CD4-positive, alpha-beta T cell treated with Interleukin-10 for 1 hour (primary cell): Measurements from ENCODE around the gene MYLK4.
A peak's percentile ranks its signal among the peaks of the same experiment; 100 is the strongest.

Experiments
- DNase-seq: peaks from one replicate; pipeline ENCODE4 v3.0.0-alpha.2; 2020

MYLK4 gene

DNA sequence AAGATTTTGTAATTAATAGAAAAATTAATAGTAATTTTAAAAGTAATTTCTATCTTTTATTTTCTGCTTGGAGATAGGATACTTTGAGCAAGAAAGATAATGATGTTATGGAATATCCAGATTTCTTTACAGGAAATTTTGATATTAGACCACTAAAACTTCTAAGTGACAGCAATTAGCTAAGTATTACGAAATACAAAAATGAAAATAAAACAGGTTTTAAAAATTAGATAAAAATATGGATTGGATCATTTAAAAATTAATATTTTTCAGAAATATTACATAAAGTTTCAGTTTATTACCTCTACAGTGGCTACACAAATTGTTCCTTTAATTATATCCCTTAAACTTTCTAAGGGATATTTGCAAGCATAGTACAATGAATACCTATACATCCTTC lies 4.2 kb upstream of the MYLK4 start:
- no peak for DNase-seq

DNA sequence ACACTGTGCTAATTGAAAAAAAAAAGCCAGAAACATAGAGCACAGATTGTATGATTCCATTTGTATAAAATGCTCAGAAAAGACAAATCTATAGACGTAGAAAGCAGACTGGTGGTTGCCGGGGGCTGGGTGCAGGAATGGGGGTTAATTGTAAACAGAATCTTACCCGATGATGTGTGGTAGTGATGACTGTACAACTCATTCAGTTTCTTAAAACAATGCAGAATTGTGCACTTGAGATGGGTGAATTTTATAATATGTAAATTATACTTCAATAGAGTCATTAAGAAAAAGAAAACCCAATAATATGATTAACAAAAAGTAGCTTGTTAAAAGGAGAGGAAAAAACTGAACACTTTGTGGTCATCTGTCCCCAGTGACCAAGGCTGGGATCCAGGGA lies 3.7 kb upstream of the MYLK4 start:
- DNase-seq: no peak

DNA sequence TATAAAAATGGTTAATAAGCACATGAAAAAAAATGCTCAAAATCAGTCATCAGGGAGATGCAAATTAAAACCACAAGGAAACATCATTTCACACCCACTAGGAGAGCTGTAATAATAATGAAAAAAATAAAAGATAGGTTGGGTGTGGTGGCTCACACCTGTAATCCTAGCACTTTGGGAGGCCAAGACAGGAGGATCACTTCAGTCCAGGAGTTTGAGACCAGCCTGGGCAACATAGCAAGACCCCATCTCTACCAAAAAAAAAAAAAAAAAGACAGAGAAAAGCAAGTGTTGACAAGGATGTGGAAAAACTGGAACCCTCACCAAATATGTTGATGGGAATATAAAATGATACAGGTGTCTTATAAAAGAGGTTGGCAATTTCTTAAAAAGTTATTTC lies 3.0 kb upstream of the MYLK4 start:
- no peak for DNase-seq

DNA sequence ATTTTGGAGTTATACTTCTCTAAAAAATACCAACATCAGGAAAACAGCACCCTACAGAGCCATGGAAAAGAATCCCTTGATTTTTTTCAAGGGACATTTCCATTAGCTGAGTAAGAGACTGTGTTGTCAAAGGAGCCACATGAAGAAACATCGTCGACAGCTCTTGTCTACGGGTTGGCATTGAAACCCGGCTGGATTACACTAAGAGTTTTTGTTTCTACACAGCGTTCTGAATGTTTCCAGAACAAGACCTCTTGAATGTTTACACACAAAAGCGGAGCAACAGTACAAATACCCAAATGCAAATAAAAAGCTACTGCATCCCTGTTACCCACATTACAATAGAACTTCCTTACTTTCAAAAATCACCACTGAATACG lies 2.4 kb upstream of the MYLK4 start:
- DNase-seq: no peak

DNA sequence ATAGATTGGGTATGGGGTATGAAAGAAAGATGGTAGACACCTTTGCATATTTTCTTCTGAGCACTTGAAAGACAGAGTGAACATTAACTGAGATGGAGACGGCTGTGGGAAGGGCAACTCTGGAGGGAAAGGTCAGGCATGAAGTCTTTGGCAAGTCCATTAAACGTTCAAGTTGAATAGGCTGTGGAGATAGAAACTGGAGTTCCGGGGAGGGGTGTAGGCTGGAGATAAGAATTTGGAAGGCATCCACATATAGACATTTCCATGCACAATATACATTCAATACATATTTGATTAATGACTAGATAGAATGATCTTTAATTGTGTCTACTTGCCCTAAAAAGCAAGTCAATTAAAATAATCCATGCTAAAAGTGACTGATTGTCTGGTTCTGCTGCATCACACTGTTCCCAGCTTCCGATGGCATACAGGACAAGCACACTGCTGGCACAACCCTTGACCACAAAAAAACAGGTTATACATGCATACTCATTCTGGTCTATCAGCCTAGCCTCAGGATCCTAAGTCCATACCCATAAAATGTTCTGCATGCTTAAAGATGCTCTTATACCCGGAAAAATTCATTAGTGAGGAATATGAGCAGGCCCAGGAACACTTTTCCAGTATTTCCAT lies 1.9 kb upstream of the MYLK4 start:
- DNase-seq: no peak

DNA sequence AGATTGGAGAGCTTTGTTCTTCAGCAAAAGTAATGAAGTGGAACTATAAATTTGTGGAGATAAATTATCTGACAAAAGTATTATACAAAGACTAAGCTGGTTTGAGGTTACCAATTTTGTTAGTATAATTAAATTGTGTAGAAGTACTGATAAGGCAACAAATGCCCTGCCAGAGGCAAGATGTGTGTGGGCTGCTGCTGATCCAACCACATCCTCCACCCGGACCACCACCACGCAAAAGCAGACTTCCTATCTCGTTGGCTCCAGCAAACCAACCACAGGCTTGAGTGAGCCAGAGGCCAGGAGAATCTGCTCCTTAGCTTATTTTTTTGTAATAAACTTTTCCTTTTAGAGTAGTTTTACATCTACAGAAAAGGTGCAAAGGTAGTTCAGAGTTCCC lies 1.1 kb upstream of the MYLK4 start:
- DNase-seq: no peak

DNA sequence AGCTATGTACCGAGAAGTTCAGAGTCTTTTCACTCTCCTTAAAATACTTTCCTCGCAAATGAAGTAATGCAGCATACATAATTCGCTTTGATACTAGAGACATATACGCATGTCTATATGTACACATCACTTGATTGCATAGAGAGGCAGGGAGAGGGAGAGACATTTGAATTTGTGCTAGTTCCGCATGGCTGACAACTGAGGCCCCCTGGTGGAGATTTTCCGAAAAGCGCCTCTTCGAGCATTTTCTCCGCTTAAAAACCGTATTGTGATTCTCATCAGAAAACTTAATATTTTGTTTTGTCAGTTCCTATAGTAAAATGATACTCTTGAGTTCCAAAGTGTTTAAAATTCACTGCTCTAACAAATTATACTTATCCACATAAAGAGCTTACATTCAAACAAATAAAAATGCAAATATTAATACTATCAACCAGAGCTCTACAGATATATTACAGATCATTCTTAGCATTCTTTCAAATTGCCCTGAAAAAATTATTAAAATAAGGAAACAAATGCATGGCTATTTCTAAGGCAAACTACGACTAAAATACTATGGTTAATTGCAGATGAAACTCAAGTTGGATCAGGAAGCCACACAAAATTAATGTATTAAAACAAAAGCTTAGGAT lies 637 bp downstream of the MYLK4 start:
- DNase-seq: peak; percentile 75

DNA sequence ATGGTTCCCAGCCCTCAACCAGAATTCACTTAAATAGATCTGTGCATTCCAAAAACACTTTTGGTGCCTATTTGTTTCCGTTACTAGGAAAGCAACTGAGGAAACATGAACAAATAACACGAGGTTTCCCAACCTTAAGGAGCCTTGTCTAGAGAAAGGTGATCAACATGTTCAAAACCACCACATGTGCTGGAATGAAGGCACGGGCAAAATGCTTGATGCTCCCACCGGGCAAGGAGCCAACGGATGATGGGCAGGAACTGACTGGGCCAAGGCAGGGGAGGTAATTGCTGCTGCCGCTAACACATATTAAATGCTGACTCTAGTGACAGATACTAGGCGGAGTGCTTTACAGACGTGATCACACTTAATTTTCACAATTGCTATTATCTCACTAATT lies 2.5 kb downstream of the MYLK4 start:
- no peak for DNase-seq

DNA sequence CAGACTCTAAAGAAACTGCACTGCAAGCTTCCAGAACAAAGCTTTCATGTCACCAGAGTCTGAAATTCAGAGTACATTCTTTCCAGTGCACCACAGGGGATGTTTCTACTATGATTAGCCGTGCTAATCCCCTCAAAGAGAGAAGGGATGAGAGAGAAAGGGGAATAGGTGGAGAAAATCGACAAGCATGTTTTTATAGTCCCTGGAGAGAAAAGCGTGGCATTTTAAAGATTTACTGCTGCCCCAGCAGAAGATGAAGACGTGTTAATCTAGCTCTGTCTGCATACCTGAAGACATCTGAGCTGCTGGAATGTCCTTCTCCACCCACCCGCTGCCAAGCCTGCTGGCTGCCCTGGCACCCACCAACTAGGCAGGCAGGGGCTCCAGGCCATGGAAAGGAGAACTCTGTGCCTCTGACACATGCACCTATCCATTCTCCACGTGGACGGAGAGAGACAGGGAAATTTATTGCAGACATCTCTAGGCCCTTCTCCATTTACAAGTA lies 4.1 kb downstream of the MYLK4 start:
- DNase-seq: no peak

DNA sequence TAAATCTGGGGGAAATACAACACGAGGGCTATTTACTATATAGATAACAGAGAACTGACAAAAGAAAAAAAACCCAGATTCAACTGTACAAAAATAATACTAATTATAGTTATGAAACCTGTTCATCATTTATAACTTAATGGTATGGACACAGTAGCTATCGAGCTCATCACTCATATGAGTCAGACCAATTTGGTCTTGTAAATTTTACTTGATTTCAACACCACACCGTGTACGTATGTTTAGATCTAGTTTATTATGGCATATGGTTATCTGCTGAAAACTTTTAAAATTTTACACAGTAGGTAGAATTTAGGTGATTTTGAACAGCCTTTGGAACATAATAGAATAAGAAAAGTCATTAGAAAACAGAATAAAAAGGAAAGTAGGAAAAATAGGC lies 5.5 kb downstream of the MYLK4 start:
- DNase-seq: no peak

DNA sequence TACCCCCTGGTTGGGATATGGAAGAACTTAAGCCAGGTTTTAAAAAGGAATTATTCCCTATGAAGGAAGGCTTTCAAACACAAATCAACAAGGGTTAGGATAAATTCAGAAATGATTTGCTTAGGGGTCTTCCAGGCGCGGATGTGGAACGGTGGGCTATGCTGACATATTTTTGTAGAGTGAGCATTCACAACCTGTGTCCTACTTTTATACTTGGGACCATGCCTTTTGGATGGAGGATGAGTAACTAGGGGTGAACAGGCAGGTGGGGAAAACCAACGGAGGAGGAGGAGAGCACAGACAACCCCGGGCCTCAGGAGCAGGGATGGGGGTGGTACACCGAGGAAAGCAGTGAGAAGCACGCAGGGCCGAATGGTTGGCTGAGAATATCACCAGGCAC lies 5.9 kb downstream of the MYLK4 start:
- no peak for DNase-seq

DNA sequence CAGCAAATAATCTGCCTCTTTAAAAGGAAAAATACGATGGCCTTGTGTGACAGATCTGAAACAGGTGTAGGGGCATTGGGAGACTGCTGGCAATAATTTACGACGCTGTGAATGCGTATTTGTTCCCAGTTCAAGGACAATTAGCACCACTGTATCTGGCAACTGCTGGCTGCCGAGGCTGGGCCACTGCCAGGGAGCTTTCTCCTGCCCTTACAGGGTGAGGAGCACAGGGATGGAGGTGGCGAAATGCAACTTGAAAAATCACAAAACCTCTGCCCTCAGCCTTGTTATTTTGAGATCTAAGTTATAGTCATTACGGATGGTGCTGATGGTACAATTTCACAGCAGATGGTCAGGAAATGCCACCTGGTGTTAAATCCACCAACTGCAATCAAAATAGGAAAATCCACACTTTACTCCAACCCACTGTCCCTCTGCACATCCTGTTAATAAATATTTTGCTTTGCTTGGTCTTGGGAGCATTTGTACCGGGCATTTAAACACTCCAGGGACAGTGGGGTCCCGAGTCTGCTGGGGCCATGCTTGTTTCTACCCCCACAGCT lies 6.4 kb downstream of the MYLK4 start:
- DNase-seq: no peak

DNA sequence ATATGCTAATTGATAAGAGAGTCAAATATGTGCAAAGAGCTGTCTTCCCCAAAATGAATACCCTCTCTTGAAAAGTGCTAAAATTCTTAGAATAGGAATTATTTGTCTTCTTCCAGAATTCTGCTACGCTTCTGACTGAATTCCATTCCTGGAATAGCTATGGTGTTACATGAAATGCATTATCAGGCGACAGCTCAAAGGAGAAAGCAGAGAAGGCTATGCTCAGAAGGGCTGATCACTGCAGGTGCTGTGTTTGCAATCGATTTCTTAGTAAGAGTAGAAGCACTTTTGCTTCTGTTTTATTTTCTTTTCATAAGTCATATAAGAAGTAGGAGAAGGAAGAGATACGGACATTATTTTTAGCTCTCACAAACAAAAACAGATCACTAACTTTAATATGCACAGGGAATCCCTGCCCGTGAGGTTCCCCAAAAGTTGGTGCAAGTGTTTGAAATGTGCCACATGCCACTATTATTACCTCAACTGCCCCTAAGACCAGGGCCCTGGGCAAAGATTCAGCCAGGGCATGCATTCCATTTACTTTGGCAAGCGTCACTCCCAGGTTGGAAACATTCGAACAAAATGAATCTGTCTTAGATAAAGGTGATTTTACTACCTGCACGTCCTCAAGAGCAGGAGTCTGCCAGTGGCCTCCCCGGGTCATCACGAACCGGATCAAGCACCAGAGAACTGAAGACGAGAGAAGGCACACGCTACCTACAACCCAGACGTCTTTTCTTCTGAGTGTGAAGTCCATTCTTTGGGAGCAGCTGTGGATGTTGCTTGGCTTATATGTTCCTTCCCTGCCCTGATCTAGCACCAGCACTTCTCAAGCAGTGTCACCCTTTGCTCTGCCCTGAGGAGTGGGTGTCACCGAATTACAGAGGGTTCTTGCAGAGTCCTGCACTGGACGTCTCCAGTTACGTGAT lies 7.2 kb downstream of the MYLK4 start:
- DNase-seq: no peak

DNA sequence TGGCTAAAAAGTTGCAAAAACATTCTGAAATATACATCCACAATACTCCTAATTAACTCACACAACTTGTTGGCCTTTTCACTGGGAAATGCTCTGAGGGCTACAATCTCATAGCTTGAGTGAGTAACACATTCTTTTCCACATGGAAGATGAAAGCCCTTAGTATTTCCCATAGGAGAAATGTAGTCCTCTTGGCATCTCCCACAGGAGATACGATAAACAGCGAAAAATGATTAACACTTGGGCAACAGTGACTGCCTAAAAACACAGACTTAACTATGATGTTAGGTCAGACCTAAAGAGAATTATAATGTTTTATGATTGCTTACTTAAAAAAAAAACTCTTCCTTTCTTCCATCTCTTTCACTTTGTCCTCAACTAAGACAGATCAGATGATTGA lies 9.0 kb downstream of the MYLK4 start:
- DNase-seq: no peak

DNA sequence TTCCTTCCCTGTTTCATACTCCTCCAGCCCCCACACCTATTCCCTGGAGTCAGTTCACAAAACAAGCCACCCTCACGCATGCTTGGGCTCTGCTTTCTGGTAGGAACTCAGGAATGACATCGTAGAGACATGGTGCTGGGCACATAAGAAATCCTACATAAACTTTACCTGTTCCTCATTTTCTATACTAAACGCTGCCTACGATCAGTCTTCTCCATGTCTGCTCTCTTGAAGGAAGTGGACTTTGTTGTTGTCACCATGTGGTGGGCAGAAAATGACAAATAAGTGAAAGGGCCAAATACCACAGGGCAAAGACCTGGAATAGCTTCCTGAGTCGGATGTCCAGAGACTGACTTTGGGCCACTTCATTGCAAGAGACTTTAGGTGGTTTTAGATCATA lies 10.1 kb downstream of the MYLK4 start:
- no peak for DNase-seq

DNA sequence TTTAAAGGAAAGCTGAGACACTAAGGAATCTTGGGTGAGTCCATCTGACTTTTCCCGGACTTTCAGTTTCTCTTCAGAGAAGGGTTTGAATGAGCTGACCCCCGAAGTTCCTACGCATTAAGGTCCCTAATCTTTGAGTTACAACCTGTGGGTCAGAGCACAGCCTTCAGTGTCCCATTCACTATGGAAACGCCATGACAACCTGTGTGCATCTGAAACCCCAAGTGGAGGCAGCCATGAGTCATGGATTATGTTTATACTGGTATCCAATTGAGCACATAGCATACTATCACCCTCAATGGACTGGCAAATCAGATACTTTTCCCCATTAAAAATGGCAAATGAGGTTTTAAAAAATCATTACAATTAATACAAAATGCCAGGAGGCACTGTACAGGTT lies 11.4 kb downstream of the MYLK4 start:
- DNase-seq: no peak

DNA sequence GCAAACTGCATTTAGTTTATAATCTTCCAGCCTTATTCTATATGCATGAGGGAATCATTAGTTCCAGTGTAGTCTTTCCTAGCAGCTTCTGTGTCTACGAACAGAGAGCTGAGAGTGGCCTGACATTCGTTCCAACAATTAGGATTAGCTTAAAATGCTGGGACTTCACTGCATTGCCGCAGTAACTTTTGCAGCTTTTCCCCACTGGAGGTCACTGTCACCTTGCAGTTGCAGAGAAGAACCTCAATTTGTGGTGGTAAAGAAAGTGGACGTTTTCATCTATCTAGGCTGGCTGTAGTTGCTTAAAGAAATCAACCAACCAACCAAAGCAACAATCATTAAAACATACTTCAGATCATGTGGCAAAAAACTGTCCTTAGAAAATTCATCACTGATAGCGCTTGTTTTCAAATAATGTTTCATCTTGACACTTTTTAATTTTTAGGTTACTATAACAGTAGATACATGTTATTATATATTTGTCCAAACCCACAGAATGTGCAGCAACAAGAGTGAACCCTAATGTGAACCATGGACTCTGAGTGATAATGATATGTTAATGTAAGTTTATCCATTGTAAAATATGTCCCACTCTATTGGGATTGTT lies 12.2 kb downstream of the MYLK4 start:
- peak; percentile 64 for DNase-seq

DNA sequence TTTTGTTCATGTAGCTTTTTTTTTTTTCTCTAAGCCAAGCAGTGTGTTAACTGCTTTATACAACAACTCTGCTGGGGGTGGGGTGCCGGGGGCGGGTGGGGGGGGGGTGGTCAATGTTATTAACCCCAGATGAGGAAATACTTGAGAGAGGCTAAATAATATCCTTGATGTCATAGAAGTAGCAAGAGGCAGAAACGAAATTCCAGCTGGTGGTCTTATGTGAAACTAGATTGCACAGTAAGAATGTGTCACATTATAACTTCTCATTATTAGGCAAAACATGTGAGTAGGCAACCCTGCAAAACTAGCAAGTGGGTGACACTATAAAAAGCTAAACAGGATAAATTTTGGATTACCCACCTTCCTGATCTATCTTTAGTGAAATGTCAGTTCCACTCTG lies 12.8 kb downstream of the MYLK4 start:
- DNase-seq: no peak

DNA sequence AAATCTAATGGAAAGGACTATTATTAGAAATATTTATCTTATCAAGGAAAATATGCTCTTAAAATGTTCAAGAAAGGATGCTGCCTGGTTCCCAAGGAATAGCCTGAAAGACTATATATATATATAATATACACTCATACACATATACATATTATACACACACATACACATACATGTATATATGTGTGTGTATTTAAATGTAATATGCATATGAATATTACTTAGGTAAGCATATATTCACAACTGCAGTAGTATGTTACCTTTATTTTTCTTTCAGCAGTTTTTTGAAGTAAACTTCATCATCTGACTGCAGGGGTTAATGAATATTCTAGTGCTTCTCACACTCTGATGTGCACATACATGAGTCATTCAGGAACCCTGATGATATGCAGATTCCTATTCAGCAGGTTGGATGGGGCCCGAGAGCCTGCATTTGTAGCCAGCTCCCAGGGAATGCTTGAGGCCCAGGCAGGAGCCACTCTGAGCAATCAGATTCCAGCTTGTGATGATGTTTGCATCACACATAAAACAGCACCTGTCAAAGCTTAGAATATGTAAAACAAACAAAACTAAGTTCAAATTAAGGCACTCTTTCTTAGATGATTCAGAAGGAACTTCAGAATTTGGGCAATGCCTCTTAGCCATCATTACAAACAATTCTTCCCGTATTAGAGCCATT lies 16.1 kb downstream of the MYLK4 start:
- DNase-seq: no peak

DNA sequence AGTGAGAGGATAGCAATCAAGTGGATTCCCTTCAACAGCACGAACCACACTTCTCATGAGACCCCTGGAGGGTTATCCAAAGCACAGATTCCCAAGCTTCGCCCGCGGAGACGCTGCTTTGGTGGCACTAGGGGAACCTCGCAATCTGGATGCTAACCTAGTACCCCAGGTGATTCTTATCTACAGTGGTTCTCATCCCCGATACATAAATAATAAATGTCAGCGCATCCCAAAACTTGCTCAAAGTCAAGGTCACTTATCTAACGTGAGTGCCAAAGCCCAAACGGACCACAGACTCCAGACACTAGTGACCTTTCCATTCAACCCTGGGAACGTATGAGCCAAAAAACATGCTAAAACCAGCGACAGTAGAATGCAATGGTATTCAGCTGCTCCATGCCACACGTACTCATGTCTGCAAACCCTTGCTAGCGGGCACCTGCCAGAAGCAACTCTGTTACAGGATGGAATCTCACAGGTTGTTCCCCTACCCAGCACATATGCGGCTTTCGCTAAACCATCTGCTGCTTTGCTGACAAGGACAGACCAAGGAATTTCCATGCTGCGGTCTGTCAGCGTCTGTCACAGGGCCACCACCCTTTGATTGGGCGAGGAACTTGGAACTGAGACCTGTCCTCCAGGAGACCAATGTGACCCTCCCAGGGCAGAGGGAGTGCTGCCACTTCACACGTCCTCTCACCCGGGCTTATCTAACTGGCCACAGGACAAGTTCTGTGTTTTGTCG lies 16.8 kb downstream of the MYLK4 start:
- DNase-seq: no peak

DNA sequence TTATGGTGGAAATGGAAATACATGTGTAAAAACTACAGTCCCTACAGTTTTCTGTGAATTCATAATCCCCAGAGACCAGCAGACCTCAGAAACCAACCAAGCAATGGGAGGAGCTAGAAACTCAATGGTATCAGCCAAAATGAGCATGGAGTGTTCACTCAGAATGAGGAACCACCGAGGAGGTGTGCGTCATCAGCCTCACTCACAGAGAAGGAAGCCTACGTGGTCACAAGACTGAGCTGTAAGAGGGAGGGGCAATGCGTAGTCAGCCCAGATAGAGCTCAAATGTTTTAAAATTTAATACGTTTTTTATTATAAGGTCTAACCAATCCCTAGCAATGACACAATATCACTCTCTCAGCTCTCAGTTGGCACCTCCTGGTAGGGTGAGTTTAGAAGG lies 17.4 kb downstream of the MYLK4 start:
- DNase-seq: peak; percentile 30
